HG02678 (cell line): ENCODE measurements around the gene NOL4L.

ENCODE experiments used
- ATAC-seq: cut with Tn5 transposase; IDR thresholded peaks from one replicate; pipeline ENCODE4 v1.9.1; 2021; ENCODE audit warnings: mild to moderate bottlenecking, moderate library complexity; ENCODE audit not compliant: unreplicated experiment

The NOL4L gene

GRCh38 chr20:32395066-32395465 lies 190.1 kb downstream of the NOL4L start:
- ATAC-seq = no peak
